Measurements from ENCODE around the gene SLCO3A1. TPM values are rescaled to one million over a fixed set of nuclear protein-coding genes. Genes with fewer than 3 reads are reported as not detected.
A peak's percentile ranks its signal among the peaks of the same experiment; 100 is the strongest.

SLCO3A1 gene
- total RNA-seq, 1 donor from 2014 or later, result 42.5 TPM

DNA sequence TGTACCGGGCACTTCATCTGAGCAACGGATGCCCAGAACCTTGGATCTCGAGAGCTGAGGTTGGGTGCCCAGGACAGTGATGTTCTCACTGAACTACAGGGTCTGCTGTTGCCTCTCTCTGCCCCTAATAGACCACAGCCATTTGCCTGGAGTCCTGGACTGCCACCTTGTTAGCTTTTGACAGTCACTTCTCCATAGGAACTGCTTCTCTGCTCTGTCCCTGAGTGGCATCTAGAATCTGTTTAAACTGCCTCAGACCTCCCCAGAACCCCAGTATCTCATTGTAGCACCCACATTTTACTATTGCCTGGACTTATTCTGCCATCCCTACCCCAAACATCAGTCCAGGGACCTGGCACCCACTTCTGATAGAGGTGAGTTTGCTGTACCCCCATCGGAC, 194.4 kb downstream of the SLCO3A1 start:
- TF ChIP-seq, protein P1, sequence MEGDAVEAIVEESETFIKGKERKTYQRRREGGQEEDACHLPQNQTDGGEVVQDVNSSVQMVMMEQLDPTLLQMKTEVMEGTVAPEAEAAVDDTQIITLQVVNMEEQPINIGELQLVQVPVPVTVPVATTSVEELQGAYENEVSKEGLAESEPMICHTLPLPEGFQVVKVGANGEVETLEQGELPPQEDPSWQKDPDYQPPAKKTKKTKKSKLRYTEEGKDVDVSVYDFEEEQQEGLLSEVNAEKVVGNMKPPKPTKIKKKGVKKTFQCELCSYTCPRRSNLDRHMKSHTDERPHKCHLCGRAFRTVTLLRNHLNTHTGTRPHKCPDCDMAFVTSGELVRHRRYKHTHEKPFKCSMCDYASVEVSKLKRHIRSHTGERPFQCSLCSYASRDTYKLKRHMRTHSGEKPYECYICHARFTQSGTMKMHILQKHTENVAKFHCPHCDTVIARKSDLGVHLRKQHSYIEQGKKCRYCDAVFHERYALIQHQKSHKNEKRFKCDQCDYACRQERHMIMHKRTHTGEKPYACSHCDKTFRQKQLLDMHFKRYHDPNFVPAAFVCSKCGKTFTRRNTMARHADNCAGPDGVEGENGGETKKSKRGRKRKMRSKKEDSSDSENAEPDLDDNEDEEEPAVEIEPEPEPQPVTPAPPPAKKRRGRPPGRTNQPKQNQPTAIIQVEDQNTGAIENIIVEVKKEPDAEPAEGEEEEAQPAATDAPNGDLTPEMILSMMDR (IDR thresholded peaks at IDR 0.05), result no peak
- no peak for DNase-seq
- peaks cover 12% of the 10 kb centered on the region for H3K4me1 ChIP-seq
- no peak overlapping the region for H3K4me3 ChIP-seq
- no peak for ATAC-seq
- H3K36me3 ChIP-seq, result no peaks in the 10 kb centered on the region
- no peak overlapping the region for H3K27ac ChIP-seq
- intact Hi-C loops (cut with DNase I), result no loop called here
- H3K27me3 ChIP-seq (ENCODE audit: low read depth), result no peaks in the 10 kb centered on the region
- H3K9me3 ChIP-seq, result no peaks in the 10 kb centered on the region

DNA sequence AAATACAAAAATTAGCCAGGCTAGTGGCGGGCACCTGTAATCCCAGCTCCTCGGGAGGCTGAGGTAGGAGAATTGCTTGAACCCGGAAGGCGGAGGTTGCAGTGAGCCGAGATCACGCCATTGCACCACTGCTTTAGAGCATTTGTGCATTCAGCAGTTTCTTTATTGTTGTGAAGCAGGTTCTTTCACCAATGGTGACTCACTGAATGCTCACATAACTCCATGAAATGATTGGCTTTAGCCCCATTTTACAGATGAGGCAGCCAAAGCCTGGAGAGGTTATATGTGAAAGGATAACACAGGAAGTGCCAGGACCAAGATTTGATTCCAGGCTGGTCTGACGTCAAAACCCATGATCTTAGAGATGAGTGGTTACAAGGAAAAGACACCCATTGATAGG, 195.2 kb downstream of the SLCO3A1 start:
- Histone ChIP-seq H3K4me3 (no peak overlapping the region), H3K36me3 (no peaks in the 10 kb centered on the region), H3K9me3 (no peaks in the 10 kb centered on the region), H3K27me3 (ENCODE audit: low read depth) (no peaks in the 10 kb centered on the region), H3K27ac (no peak overlapping the region), H3K4me1 (peaks cover 12% of the 10 kb centered on the region)
- DNase-seq, result no peak
- TF ChIP-seq, protein P1 (IDR thresholded peaks at IDR 0.05), result no peak
- intact Hi-C loops (cut with DNase I), result no loop called here
- no peak for ATAC-seq

DNA sequence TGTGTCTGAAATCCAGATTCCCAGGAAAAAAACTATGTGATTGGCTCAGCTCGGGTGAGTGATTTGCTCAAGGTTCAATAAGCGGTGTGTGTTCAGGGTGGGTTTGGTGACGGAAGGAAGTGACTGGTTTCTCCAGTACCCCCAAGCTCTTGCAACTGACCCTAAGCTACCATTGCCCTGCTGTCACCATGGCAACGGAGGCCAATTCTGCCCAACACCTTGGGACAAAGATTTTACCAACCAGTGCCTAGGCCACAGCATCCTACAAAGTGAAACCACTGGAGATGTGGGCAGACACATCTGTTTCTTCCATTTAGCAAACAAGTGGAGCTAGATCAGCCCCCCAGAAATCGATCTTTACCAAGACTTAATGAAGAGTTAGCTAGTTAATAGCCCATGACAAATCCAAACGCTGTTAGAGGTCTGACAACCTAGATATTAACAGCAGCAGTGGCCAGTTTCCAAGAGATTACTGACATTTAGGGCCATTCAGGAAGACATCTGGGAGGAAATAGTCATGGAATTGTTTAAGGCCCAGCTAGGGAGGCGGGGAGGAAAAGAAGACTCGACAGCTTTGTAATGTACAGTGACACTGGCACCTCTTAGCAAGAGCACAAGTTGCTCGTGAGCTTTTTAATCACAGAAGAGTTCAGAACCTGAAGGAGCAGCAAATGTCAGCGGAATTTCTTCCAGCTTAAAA, 195.9 kb downstream of the SLCO3A1 start:
- Histone ChIP-seq H3K4me3 (no peak overlapping the region), H3K4me1 (peaks cover 12% of the 10 kb centered on the region), H3K27me3 (ENCODE audit: low read depth) (no peaks in the 10 kb centered on the region), H3K36me3 (no peaks in the 10 kb centered on the region), H3K27ac (no peak overlapping the region), H3K9me3 (no peaks in the 10 kb centered on the region)
- TF ChIP-seq, protein P1 (IDR thresholded peaks at IDR 0.05), result no peak
- no peak for DNase-seq
- intact Hi-C loops (cut with DNase I), result no loop called here
- no peak for ATAC-seq

DNA sequence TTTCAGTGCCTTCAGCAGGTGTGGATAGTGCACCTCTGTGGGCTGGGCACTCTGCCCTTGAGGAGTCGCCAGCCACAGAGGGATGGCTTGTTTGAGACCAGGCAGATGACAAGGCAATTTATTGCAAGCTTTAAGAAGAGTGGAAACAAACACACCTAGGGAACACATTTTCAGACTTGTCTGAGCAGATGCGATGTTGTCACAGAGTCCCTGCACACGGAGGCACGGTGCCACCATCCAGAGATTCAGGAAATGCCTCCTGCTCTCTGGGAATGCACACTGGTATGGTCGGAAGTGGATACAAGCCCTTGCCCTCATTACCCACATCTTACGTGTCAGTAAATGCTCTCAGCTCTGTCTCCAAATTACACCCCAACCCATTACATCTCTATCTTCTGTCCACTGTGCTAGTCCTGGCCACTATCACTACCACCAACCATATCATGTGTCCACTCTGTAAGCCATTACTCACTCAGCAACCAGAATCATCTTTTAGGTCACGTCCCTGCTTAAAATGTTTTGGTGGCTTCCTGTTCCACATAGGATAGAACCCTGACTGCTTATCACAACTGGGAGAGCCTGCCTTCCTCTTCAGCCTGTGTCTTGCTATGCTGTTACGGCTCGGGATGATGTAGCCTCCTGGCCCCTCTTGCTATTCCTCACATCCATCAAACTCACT, 196.9 kb downstream of the SLCO3A1 start:
- intact Hi-C loops (cut with DNase I), result no loop called here
- H3K4me3 ChIP-seq, result no peak overlapping the region
- ATAC-seq (peak in 1 of 2 donors; percentile 9), DNase-seq (no peak)
- H3K9me3 ChIP-seq, result no peaks in the 10 kb centered on the region
- H3K27ac ChIP-seq, result no peak overlapping the region
- peaks cover 12% of the 10 kb centered on the region for H3K4me1 ChIP-seq
- no peaks in the 10 kb centered on the region for H3K27me3 ChIP-seq (ENCODE audit: low read depth)
- TF ChIP-seq, protein P1 (IDR thresholded peaks at IDR 0.05), result no peak
- no peaks in the 10 kb centered on the region for H3K36me3 ChIP-seq

DNA sequence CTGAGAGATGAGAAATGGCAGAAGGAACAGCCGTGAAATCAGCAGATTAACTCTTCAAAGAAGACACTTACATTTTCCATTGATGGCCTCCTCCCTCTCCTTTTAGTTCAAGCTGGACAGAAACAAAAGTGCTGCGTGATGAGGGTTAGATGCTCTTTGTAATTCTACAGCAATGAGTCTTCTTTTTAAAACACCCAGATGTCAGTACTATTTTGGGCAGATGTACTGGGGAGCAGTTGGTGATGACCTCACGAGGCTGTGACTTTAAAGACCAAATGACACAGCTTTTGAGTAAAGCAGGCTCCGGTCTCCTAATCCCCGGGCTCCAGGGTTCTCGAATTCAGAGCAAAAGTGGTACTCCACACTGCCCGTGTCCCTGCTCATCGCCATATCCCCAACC, 198.2 kb downstream of the SLCO3A1 start:
- Histone ChIP-seq H3K27me3 (ENCODE audit: low read depth) (no peaks in the 10 kb centered on the region), H3K4me3 (no peak overlapping the region), H3K27ac (no peak overlapping the region), H3K4me1 (peaks cover 12% of the 10 kb centered on the region), H3K9me3 (no peaks in the 10 kb centered on the region), H3K36me3 (no peaks in the 10 kb centered on the region)
- intact Hi-C loops (cut with DNase I), result no loop called here
- ATAC-seq (no peak), DNase-seq (no peak)
- TF ChIP-seq, protein P1 (IDR thresholded peaks at IDR 0.05), result no peak
